ENCODE data around the gene SULT1A1.
"Not testable (repeated sequence)": the region's sequence is repeated elsewhere in the genome, so short reads cannot be mapped to it uniquely, and the experiment has no call there.

DNA sequence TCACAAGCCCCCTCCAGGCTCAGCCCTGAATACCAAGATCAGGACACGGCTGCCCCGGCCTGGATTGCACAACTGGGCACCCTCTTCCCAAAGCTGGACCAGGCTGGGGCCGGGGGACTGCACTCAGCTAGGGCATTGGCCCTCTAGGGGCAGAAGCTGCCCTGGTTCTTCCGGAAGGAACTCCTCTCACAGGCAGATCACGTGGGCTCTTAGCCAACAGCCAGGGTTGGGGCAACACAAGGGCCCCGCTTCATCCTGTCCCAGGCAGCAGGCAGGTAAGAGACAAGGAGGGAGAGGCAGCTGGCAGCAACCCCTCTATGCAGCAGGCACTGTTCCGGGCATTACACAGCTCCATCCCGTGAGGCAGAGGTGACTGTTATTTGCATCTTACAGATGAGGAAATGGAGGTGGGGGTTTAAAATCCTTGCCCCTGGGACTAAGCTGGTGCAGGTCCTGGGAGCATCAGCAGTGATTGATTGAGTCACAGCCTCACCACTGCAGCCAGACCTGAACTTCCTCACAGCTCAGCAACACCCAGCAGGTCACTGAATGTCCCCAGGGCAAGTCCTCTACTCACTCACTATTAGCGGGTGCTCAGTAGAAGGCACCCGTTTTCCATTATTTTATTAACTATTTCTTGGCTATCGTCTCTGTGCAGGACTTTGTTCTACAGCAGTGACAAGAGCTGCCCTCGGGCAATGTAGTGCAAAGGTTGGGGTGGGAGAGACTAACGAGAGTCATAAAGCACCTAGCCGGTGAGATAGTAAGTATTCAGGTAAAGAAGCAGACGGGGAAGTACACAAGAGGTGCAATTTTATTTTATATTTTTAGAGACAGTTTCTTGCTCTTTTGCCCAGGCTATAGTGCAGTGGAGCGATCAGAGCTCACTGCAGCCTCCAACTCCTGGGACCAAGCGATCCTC, 2.8 kb upstream of the SULT1A1 start:
- TF ChIP-seq, protein P1, sequence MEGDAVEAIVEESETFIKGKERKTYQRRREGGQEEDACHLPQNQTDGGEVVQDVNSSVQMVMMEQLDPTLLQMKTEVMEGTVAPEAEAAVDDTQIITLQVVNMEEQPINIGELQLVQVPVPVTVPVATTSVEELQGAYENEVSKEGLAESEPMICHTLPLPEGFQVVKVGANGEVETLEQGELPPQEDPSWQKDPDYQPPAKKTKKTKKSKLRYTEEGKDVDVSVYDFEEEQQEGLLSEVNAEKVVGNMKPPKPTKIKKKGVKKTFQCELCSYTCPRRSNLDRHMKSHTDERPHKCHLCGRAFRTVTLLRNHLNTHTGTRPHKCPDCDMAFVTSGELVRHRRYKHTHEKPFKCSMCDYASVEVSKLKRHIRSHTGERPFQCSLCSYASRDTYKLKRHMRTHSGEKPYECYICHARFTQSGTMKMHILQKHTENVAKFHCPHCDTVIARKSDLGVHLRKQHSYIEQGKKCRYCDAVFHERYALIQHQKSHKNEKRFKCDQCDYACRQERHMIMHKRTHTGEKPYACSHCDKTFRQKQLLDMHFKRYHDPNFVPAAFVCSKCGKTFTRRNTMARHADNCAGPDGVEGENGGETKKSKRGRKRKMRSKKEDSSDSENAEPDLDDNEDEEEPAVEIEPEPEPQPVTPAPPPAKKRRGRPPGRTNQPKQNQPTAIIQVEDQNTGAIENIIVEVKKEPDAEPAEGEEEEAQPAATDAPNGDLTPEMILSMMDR (IDR thresholded peaks at IDR 0.05; ENCODE audit: insufficient read depth, low read length): not testable (repeated sequence)
- not testable (repeated sequence) for TF ChIP-seq GABPA (IDR thresholded peaks at IDR 0.05; ENCODE audit: low read depth)
- TF ChIP-seq, protein P2, sequence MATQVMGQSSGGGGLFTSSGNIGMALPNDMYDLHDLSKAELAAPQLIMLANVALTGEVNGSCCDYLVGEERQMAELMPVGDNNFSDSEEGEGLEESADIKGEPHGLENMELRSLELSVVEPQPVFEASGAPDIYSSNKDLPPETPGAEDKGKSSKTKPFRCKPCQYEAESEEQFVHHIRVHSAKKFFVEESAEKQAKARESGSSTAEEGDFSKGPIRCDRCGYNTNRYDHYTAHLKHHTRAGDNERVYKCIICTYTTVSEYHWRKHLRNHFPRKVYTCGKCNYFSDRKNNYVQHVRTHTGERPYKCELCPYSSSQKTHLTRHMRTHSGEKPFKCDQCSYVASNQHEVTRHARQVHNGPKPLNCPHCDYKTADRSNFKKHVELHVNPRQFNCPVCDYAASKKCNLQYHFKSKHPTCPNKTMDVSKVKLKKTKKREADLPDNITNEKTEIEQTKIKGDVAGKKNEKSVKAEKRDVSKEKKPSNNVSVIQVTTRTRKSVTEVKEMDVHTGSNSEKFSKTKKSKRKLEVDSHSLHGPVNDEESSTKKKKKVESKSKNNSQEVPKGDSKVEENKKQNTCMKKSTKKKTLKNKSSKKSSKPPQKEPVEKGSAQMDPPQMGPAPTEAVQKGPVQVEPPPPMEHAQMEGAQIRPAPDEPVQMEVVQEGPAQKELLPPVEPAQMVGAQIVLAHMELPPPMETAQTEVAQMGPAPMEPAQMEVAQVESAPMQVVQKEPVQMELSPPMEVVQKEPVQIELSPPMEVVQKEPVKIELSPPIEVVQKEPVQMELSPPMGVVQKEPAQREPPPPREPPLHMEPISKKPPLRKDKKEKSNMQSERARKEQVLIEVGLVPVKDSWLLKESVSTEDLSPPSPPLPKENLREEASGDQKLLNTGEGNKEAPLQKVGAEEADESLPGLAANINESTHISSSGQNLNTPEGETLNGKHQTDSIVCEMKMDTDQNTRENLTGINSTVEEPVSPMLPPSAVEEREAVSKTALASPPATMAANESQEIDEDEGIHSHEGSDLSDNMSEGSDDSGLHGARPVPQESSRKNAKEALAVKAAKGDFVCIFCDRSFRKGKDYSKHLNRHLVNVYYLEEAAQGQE (IDR thresholded peaks at IDR 0.05; ENCODE audit: insufficient replicate concordance, low read depth): not testable (repeated sequence)

Measured in HL-60 (cell line).